WERI-Rb-1 (cell line): ENCODE data around the gene C9orf153.

Experiments used
- DNase-seq: peaks from one replicate; pipeline ENCODE4 v3.0.0-alpha.2; 2020
- H3K27ac ChIP-seq: fragments of 250-450 bp; sonication (Bioruptor Pico); 2 replicates; pipeline ENCODE4 v1.5.1; 2020; ENCODE audit warnings: mild to moderate bottlenecking, moderate library complexity
- H3K27me3 ChIP-seq: fragments of 250-450 bp; sonication (Bioruptor Pico); 2 replicates; pipeline ENCODE4 v1.5.1; 2021; ENCODE audit warnings: mild to moderate bottlenecking, low read depth, moderate library complexity; ENCODE audit not compliant: insufficient read depth, severe bottlenecking
- H3K36me3 ChIP-seq: fragments of 250-450 bp; sonication (Bioruptor Pico); 2 replicates; pipeline ENCODE4 v1.5.1; 2020; ENCODE audit warnings: mild to moderate bottlenecking, moderate library complexity
- H3K4me3 ChIP-seq: 2 replicates; pipeline ENCODE4 v1.5.1; 2011; ENCODE audit warnings: low read depth, mild to moderate bottlenecking, control low read depth, low read length
- H3K9me3 ChIP-seq: fragments of 250-450 bp; sonication (Bioruptor Pico); 2 replicates; pipeline ENCODE4 v1.5.1; 2021; ENCODE audit warnings: mild to moderate bottlenecking, moderate library complexity; ENCODE audit not compliant: severe bottlenecking
- CTCF ChIP-seq: IDR thresholded peaks from 2 replicates; pipeline ENCODE4 v1.5.1; 2011; ENCODE audit warnings: low read depth, mild to moderate bottlenecking, control low read depth, inconsistent platforms, low read length

The C9orf153 gene

DNA sequence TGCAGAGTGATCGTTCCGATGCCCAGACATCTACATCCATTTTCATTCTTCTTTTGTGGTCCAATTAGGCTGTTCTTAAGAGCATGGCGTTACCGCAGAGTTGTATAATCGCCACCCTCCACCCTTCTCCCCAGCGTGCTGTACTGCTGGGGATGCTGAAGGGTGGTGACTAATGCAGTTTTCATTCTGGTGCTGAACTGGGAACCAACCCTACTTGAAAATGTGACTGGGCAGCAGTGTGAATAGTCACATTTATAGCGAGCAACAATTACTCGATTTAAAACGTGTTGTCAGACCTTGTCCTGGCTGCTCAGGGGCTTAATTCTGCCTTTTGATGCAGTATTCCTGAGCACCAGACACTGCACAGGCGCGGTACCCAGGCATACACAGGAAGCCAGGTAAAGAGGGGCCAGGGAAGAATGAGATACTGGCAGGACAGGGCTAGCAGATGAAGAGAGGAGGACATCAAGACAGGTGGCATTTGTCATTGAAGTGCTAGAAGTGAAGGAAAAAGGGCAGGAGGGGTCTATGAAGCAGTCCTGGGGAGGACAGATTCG lies 23.6 kb upstream of the C9orf153 start:
- no peak for DNase-seq
- no peak overlapping the region for H3K27ac ChIP-seq

DNA sequence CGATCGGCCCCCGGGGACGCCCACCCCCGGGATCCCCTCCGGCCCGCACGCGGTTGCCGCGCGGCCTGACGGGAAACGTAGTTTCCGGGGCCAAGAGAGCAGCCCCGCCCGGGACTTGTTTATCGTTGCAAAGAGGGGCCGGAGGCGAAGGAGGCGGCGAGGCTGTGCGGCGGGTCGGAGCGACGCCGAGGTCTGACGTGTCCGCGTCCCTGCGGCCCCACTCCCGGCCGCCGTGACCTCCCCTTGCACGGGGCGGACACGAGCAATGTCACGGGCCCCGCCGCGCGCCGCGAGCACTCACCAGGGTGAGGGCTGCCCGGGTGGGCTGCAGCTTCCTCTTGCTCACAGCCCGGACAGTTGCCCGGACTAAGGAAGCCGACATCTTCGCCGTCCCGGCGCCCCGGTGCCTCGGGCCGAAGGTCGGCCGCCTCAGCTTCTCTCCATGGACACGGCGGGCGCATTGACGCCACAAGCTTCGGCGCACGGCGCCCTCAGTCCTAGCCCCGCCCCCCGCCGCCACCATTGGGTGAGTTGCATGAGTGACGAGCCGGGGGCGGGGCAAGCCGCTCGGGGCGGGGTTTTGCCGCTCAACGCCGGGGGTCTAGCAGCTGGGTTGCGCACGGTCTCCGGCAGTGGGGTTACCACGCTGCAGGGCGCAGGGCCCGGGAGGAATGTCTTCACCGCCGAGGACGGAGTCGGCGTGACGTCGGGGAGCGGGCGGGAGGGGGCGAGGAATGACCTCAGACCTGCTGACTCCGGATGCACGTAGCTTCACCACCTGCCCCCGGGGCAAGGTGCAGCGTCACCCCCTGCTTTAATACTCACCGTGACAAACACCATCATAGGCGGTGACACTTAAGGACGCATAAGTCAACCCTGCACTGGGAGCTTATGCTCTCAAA lies 22.9 kb upstream of the C9orf153 start, which contains the start of gene ISCA1:
TSS of gene ISCA1 (minus strand) at position 462 of the 902 bp plus-strand sequence. CDS start at position 382, 80 bp downstream.
- Histone ChIP-seq H3K27ac (peak within 1 kb of the TSS; percentile 95), H3K36me3 (peaks cover 18% of the 10 kb centered on the region), H3K9me3 (no peaks in the 10 kb centered on the region), H3K27me3 (no peaks in the 10 kb centered on the region), H3K4me3 (peak within 1 kb of the TSS; percentile 93)
- TF ChIP-seq CTCF = no peak
- peak; percentile 98 for DNase-seq

More for the DNA sequence above, 23.6 kb upstream of the C9orf153 start:
- H3K27me3 ChIP-seq = no peaks in the 10 kb centered on the region
- no peak for TF ChIP-seq CTCF
- peak overlapping the region; percentile 93 for H3K4me3 ChIP-seq
- peaks cover 18% of the 10 kb centered on the region for H3K36me3 ChIP-seq
- H3K9me3 ChIP-seq = no peaks in the 10 kb centered on the region

GRCh38 chr9:86281593-86282076 lies 22.2 kb upstream of the C9orf153 start:
- no peak for DNase-seq
- no peaks in the 10 kb centered on the region for H3K9me3 ChIP-seq
- no peaks in the 10 kb centered on the region for H3K27me3 ChIP-seq
- peak overlapping the region; percentile 93 for H3K4me3 ChIP-seq
- peak overlapping the region; percentile 95 for H3K27ac ChIP-seq
- no peak for TF ChIP-seq CTCF
- peaks cover 18% of the 10 kb centered on the region for H3K36me3 ChIP-seq

DNA sequence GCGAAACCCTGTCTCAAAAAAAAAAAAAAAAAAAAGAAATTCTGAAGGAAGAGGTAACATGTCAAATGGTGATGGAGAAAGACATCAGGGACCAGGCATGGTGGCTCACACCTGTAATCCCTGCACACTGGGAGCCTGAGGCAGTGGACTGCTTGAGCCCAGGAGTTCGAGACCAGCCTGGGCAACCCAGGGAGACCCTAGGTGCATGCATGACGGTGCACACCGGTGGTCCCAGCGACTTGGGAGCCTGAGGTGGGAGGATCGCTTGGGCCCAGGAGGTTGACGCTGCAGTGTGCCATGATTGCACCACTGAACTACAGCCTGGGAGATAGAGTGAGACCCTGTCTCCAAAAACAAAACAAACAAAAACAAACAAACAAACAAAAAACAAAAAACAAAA lies 21.1 kb upstream of the C9orf153 start:
- no peak overlapping the region for H3K4me3 ChIP-seq
- no peak for TF ChIP-seq CTCF
- H3K9me3 ChIP-seq = no peaks in the 10 kb centered on the region
- peaks cover 18% of the 10 kb centered on the region for H3K36me3 ChIP-seq
- no peak for DNase-seq
- no peaks in the 10 kb centered on the region for H3K27me3 ChIP-seq
- H3K27ac ChIP-seq = no peak overlapping the region

DNA sequence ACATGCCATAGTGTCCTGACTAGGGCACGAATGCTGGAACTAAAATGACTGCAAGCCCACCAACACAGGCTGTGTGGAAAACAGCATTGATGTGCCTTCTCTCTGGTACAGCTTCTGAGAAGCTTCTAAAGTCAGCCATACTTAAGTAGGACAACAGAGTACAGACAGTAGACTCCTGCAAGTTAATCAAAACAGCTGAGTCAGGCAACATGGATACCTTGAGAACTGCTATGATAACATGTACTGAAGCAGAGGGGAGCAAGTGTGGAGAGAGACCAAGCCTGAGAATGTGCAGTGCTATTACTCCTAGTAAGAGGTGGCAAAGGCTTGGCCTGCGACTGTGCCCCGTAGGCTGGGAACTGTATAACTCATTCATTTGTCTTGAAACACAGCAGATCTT lies 20.4 kb upstream of the C9orf153 start:
- Histone ChIP-seq H3K36me3 (peaks cover 18% of the 10 kb centered on the region), H3K4me3 (no peak overlapping the region), H3K27ac (no peak overlapping the region), H3K27me3 (no peaks in the 10 kb centered on the region), H3K9me3 (no peaks in the 10 kb centered on the region)
- TF ChIP-seq CTCF = no peak
- DNase-seq = no peak
